A673 (cell line): ENCODE measurements around the gene KLRF2. TPM values are rescaled to one million over a fixed set of nuclear protein-coding genes. Genes with fewer than 3 reads are reported as not detected.

ENCODE experiments used
- Bru-seq: library from RNA; stranded (reverse); fragments of 400-500 nt; gene quantifications from one replicate; lab custom pipeline; 2021; lab: Mats Ljungman, UMichigan
- BruChase-seq, 2 experiments: library from RNA; stranded (reverse); fragments of 400-500 nt; gene quantifications; one replicate each; lab custom pipeline; 2021; lab: Mats Ljungman, UMichigan
- BruUV-seq: library from RNA; stranded (reverse); fragments of 400-500 nt; replicated peaks from 2 replicates; lab custom pipeline; 2021; lab: Mats Ljungman, UMichigan
- CTCF ChIA-PET: fragments of 300-600 bp; sonication (Branson Sonifier 250); formaldehyde crosslinking; loops from one replicate; lab custom pipeline; 2022; ENCODE audit warnings: antibody characterized with exemption; lab: Charles Lee
- POLR2A ChIA-PET: fragments of 300-600 bp; sonication (Branson Sonifier 250); formaldehyde crosslinking; loops from one replicate; lab custom pipeline; 2022; ENCODE audit warnings: antibody characterized with exemption; ENCODE audit not compliant: low non-redundant PET; lab: Charles Lee
- DNase-seq: peaks from one replicate; pipeline ENCODE4 v3.0.0-alpha.2; 2015; ENCODE audit warnings: low spot score
- H3K27ac ChIP-seq: fragments of 200-600 bp; sonication (generic); 2 replicates; pipeline ENCODE4 v1.5.1; 2016; ENCODE audit warnings: mixed run types, low read depth, mild to moderate bottlenecking, mixed read lengths, antibody characterized with exemption, low read length; ENCODE audit not compliant: poor library complexity, severe bottlenecking
- H3K27me3 ChIP-seq: fragments of 200-600 bp; sonication (generic); replicated peaks from 2 replicates; pipeline ENCODE4 v1.6.1; 2017; ENCODE audit warnings: mixed run types, low read depth, mild to moderate bottlenecking, mixed read lengths, antibody characterized with exemption, low read length; ENCODE audit not compliant: insufficient read depth, poor library complexity
- H3K36me3 ChIP-seq: fragments of 200-600 bp; sonication (generic); 2 replicates; pipeline ENCODE4 v1.6.1; 2016; ENCODE audit warnings: mixed run types, mild to moderate bottlenecking, mixed read lengths, antibody characterized with exemption, low read length; ENCODE audit not compliant: insufficient read depth, poor library complexity, severe bottlenecking
- H3K4me1 ChIP-seq: fragments of 200-600 bp; sonication (generic); 2 replicates; pipeline ENCODE4 v1.6.1; 2017; ENCODE audit warnings: mixed run types, mild to moderate bottlenecking, mixed read lengths, antibody characterized with exemption, low read length; ENCODE audit not compliant: insufficient read depth, poor library complexity, severe bottlenecking
- H3K4me3 ChIP-seq: fragments of 200-600 bp; sonication (generic); 2 replicates; pipeline ENCODE4 v1.5.1; 2016; ENCODE audit warnings: low read depth, mixed run types, mild to moderate bottlenecking, mixed read lengths, low read length; ENCODE audit not compliant: poor library complexity, severe bottlenecking
- H3K9me3 ChIP-seq: fragments of 200-600 bp; sonication (generic); 2 replicates; pipeline ENCODE4 v1.6.1; 2016; ENCODE audit warnings: mixed run types, low read depth, mild to moderate bottlenecking, mixed read lengths, antibody characterized with exemption, low read length; ENCODE audit not compliant: poor library complexity, severe bottlenecking
- EZH2 ChIP-seq: fragments of 200-600 bp; sonication (generic); IDR thresholded peaks from 2 replicates; pipeline ENCODE4 v1.6.1; 2017; ENCODE audit warnings: borderline replicate concordance, low read depth, mild to moderate bottlenecking, mixed read lengths, antibody characterized with exemption, low read length; ENCODE audit not compliant: poor library complexity, severe bottlenecking
- intact Hi-C: fragments of 100-400 bp; cut with micrococcal nuclease; formaldehyde crosslinking; loops from one replicate; pipeline ENCODE4 v1.10.0; 2022; ENCODE audit not compliant: unreplicated experiment
- long read RNA-seq: library from polyadenylated mRNA; stranded (forward); transcript quantifications from one replicate; pipeline ENCODE4 v2.0.0, GENCODE V29; 2022
- total RNA-seq: library from RNA; stranded (reverse); gene quantifications from 2 replicates; pipeline ENCODE4 v1.2.3, GENCODE V29; 2021
- TF ChIP-seq, protein P1 (sequence below): fragments of 300-800, 200-600 bp; sonication (generic); conservative IDR thresholded peaks from 2 replicates; pipeline ENCODE4 v1.5.1; 2017; ENCODE audit warnings: low read depth, mild to moderate bottlenecking, antibody characterized with exemption, low read length, moderate library complexity, mixed read lengths

KLRF2 gene, protein sequence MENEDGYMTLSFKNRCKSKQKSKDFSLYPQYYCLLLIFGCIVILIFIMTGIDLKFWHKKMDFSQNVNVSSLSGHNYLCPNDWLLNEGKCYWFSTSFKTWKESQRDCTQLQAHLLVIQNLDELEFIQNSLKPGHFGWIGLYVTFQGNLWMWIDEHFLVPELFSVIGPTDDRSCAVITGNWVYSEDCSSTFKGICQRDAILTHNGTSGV
- total RNA-seq: not detected in 2 replicates
- Bru-seq, nascent RNA: not detected
- not detected for BruChase-seq, experiment 1, labeled RNA remaining after a 2-hour chase
- BruChase-seq, experiment 2, labeled RNA remaining after a 6-hour chase: not detected
- long read RNA-seq: 0 reads

DNA sequence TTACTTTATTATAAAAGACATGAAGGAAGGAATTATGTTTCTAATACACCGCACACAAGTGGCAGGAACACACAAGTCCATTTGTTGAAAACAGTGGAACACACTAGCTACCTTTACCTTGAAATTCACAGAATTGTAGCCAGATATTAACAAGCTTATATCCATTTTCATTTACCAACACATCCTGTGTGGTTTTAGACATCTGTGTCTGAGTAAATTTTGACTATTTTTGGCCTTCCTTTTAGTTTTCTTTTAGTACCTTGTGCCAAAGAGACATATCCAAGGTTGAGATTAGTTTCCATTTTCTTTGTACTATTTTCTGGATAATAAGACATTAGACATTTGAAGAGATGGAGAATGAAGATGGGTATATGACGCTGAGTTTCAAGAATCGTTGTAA is at the start of gene KLRF2:
Gene KLRF2 (plus strand): TSS at position 244 of the 400 bp plus-strand sequence. CDS start 107 bp downstream, at position 351.
- CTCF ChIA-PET: no interaction called here
- Histone ChIP-seq H3K27me3 (no peaks in the 10 kb centered on the region), H3K9me3 (no peaks in the 10 kb centered on the region), H3K4me1 (no peaks in the 10 kb centered on the region), H3K27ac (no peak within 1 kb of the TSS), H3K4me3 (no peak within 1 kb of the TSS), H3K36me3 (no peaks in the 10 kb centered on the region)
- no peak for DNase-seq
- intact Hi-C loops: no loop called here
- no TSS peak for BruUV-seq
- TF ChIP-seq EZH2: no peak
- TF ChIP-seq, protein P1, sequence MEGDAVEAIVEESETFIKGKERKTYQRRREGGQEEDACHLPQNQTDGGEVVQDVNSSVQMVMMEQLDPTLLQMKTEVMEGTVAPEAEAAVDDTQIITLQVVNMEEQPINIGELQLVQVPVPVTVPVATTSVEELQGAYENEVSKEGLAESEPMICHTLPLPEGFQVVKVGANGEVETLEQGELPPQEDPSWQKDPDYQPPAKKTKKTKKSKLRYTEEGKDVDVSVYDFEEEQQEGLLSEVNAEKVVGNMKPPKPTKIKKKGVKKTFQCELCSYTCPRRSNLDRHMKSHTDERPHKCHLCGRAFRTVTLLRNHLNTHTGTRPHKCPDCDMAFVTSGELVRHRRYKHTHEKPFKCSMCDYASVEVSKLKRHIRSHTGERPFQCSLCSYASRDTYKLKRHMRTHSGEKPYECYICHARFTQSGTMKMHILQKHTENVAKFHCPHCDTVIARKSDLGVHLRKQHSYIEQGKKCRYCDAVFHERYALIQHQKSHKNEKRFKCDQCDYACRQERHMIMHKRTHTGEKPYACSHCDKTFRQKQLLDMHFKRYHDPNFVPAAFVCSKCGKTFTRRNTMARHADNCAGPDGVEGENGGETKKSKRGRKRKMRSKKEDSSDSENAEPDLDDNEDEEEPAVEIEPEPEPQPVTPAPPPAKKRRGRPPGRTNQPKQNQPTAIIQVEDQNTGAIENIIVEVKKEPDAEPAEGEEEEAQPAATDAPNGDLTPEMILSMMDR: no peak
- POLR2A ChIA-PET: no interaction called here

DNA sequence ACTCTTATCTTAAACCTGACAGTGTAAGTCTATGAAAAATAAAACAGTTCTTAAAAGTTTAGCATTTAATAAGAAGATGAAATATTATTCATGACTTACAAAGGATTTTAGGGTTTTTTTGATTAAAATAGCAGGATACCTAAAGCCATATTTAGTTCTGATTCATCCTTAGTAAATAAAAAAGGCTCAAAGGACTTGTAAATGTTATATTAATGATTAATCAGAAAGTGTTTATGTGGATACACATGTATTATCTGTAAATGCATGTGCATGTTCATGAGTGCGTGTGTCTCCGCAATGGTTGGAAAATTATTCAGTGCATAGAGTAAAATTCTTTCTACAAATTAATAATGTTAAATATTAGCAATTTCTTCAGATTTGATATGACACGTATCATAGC is 49.6 kb upstream of the KLRF2 start:
- Histone ChIP-seq H3K36me3 (no peaks in the 10 kb centered on the region), H3K9me3 (no peaks in the 10 kb centered on the region), H3K27me3 (no peaks in the 10 kb centered on the region), H3K4me3 (no peak overlapping the region), H3K27ac (no peak overlapping the region), H3K4me1 (no peaks in the 10 kb centered on the region)
- no peak for TF ChIP-seq EZH2
- TF ChIP-seq, protein P1: no peak
- POLR2A ChIA-PET: no interaction called here
- DNase-seq: no peak
- CTCF ChIA-PET: no interaction called here
- no TSS peak for BruUV-seq
- intact Hi-C loops: no loop called here

DNA sequence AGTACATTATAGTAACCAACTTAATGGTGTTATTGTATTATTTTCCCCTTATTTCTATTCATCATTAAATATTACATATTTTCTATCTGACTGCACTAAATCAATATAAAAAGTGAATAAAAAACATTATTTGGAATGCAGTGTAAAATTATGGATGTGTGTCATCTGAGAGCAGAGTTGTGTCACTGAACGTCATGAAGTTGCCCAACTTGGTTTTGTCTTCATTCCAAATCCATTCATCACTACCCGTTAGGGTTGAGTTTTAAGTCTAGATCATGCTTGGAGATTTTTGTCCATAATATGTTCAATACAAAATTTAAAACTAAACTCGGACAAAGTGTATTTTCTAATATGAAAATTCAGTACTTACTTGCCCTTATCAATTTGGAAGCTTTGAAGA is 37.9 kb upstream of the KLRF2 start:
- Histone ChIP-seq H3K9me3 (no peaks in the 10 kb centered on the region), H3K4me3 (no peak overlapping the region), H3K27me3 (no peaks in the 10 kb centered on the region), H3K27ac (no peak overlapping the region), H3K4me1 (no peaks in the 10 kb centered on the region), H3K36me3 (no peaks in the 10 kb centered on the region)
- intact Hi-C loops: no loop called here
- BruUV-seq: no TSS peak
- DNase-seq: no peak
- ChIA-PET POLR2A (no interaction called here), CTCF (no interaction called here)
- no peak for TF ChIP-seq EZH2
- TF ChIP-seq, protein P1: no peak
